Esophagus muscularis mucosa (tissue), 4 donors: ENCODE data around the gene CROCC2. TPM values are rescaled to one million over a fixed set of nuclear protein-coding genes. Genes with fewer than 3 reads are reported as not detected.
A peak's percentile ranks its signal among the peaks of the same experiment; 100 is the strongest.

ENCODE experiments used
- DNase-seq: peaks from one replicate; pipeline ENCODE4 v3.0.0-alpha.2; 2017; ENCODE audit errors: extremely low spot score
- H3K27ac ChIP-seq, 4 donors: fragments of 200-600 bp; sonication (generic); replicated peaks in 1 of 4; 1 replicate in 3 of 4; 2 replicates in 1 of 4; pipeline ENCODE4 v1.5.1; 2016 to 2019; ENCODE audit warnings: mild to moderate bottlenecking in 1 of 4
- H3K27me3 ChIP-seq, 4 donors: fragments of 200-600 bp; sonication (generic); one replicate each; pipeline versions ENCODE4 v1.5.1 to v1.6.0; 2016 to 2019
- H3K36me3 ChIP-seq, 4 donors: fragments of 200-600 bp; sonication (generic); one replicate each; pipeline ENCODE4 v1.5.1; 2016 to 2019
- H3K4me1 ChIP-seq, 4 donors: fragments of 200-600 bp; sonication (generic); one replicate each; pipeline ENCODE4 v1.5.1; 2016 to 2019
- H3K4me3 ChIP-seq, 4 donors: fragments of 200-600 bp; sonication (generic); 1 replicate in 2 of 4; 2 replicates in 2 of 4; pipeline ENCODE4 v1.5.1; 2016 to 2019; ENCODE audit warnings: mild to moderate bottlenecking in 4 of 4, moderate library complexity in 1 of 4
- H3K9me3 ChIP-seq, 4 donors: fragments of 200-600 bp; sonication (generic); 1 replicate in 3 of 4; 2 replicates in 1 of 4; pipeline ENCODE4 v1.5.1; 2016 to 2019
- EP300 ChIP-seq: sonication (generic); formaldehyde crosslinking; IDR thresholded peaks from one replicate; pipeline ENCODE4 v1.6.1; 2017; ENCODE audit warnings: antibody characterized with exemption
- POLR2A ChIP-seq: fragments of 450-650 bp; IDR thresholded peaks from one replicate; pipeline ENCODE4 v1.6.1; 2017; ENCODE audit warnings: antibody characterized with exemption, moderate library complexity, mild to moderate bottlenecking, low read depth
- POLR2AphosphoS5 ChIP-seq, 2 donors: sonication (generic); formaldehyde crosslinking; IDR thresholded peaks; one replicate each; pipeline ENCODE4 v1.6.1; 2017; ENCODE audit warnings: antibody characterized with exemption in 2 of 2
- WGBS: methylation state at CpG from one replicate; pipeline ENCODE4 v1.1.5; 2018; 5-methylcytosine and 5-hydroxymethylcytosine counted together
- intact Hi-C: fragments of 100-400 bp; cut with DNase I; formaldehyde crosslinking; loops from one replicate; pipeline ENCODE4 v1.15.1; 2023
- total RNA-seq, 4 donors: library from RNA; depleted of rRNA; stranded (reverse); fragments of >200 nt; gene quantifications; one replicate each; pipeline versions ENCODE4 v1.1.0 to v1.2.1, GENCODE V29; 2016
- TF ChIP-seq, protein P1 (sequence below), 3 experiments: fragments of 200-600 bp in 2 of 3; fragments of 450-650 bp in 1 of 3; sonication (generic) in 2 of 3; IDR thresholded peaks; one replicate each; pipeline ENCODE4 v1.5.1; 2017 to 2019; ENCODE audit warnings: antibody characterized with exemption in 3 of 3, mild to moderate bottlenecking in 2 of 3, moderate library complexity in 1 of 3

The CROCC2 gene
- total RNA-seq, 4 donors from 2014 or later, result not detected

DNA sequence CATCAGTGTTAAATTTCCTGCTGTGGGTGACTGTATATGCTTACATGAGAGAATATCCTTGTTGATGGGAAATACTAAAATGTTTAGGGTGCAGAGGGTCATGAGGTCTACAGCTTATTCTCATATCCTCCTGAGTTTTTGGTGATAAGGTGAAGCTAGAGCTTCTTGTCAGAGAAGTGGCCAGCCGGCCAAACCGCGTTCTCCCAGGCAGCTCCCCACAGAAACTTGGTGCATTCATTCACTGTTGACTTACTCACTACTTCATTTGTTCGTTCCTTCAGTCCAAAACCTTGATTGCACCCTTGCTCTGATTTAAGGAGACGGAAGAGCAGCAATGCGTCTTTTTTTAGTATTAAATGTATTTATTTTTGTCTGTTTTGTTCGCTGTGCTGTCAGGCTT lies 101.0 kb downstream of the CROCC2 start:
- over 99% methylated on average over 7 of the region's 7 CpGs for WGBS
- DNase-seq, result peak; percentile 34
- intact Hi-C loops, result no loop called here
- H3K4me1 ChIP-seq, result peaks cover 14 to 25% (median 19%) of the 10 kb centered on the region in 4 donors
- no peaks in the 10 kb centered on the region for H3K27me3 ChIP-seq
- no peak overlapping the region for H3K4me3 ChIP-seq
- peaks cover 0 to 23% (median 6%) of the 10 kb centered on the region in 4 donors for H3K36me3 ChIP-seq
- H3K9me3 ChIP-seq, result peaks cover 0 to 29% (median 27%) of the 10 kb centered on the region in 4 donors
- no peak overlapping the region for H3K27ac ChIP-seq
- no peak for TF ChIP-seq EP300
- TF ChIP-seq, protein P1, sequence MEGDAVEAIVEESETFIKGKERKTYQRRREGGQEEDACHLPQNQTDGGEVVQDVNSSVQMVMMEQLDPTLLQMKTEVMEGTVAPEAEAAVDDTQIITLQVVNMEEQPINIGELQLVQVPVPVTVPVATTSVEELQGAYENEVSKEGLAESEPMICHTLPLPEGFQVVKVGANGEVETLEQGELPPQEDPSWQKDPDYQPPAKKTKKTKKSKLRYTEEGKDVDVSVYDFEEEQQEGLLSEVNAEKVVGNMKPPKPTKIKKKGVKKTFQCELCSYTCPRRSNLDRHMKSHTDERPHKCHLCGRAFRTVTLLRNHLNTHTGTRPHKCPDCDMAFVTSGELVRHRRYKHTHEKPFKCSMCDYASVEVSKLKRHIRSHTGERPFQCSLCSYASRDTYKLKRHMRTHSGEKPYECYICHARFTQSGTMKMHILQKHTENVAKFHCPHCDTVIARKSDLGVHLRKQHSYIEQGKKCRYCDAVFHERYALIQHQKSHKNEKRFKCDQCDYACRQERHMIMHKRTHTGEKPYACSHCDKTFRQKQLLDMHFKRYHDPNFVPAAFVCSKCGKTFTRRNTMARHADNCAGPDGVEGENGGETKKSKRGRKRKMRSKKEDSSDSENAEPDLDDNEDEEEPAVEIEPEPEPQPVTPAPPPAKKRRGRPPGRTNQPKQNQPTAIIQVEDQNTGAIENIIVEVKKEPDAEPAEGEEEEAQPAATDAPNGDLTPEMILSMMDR (IDR thresholded peaks at IDR 0.05), result no peak
- TF ChIP-seq POLR2A, result no peak
- TF ChIP-seq POLR2AphosphoS5 (IDR thresholded peaks at IDR 0.05), result no peak

DNA sequence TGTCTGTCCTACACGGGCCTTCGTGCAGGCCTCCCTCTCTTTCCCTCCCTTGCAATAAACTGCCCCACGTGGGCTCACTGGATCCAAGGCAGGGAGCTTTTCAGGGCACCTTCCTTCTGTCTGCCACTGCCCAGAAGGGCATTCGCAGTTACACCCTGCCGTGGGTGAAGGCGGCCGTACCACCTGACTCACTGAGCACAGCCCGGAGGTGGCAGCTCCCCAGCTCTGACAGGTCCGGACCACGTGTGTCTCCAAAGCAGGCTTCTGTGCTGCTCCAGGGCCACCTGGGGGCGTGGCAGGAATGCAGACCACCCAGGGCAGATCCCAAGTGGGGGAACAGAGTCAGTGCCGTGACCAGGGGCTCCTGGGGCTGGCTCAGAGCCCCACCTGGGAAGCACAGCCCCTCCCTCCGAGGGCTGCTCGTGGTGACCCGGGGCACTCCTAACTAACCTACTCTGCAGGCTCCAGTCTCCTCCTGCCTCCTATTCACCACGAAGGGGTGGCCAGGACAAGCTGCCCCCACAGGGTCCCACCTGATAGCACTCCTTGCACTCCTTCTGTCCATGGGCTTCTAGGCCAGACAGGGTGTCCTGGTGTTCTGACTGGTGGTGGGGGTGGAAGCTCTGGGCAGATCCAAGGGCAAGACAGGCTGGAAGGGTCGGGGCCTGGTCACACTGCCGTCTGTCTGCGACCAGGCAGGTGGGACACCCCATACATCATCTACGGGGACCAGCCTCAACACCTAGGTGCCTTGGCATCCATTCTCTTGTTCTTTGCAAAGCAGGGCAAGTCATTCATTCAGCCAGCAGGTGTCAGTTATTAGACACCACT lies 102.0 kb downstream of the CROCC2 start:
- Histone ChIP-seq H3K36me3 (peaks cover 0 to 16% (median 5%) of the 10 kb centered on the region in 4 donors), H3K27ac (no peak overlapping the region), H3K27me3 (no peaks in the 10 kb centered on the region), H3K9me3 (peaks cover 0 to 27% (median 26%) of the 10 kb centered on the region in 4 donors), H3K4me3 (no peak overlapping the region), H3K4me1 (peaks cover 14 to 25% (median 19%) of the 10 kb centered on the region in 4 donors)
- TF ChIP-seq, protein P1 (IDR thresholded peaks at IDR 0.05), result no peak
- TF ChIP-seq POLR2A, result no peak
- no peak for TF ChIP-seq POLR2AphosphoS5 (IDR thresholded peaks at IDR 0.05)
- no peak for TF ChIP-seq EP300
- WGBS, result 82% methylated on average over 13 of the region's 20 CpGs
- DNase-seq, result peak; percentile 91
- intact Hi-C loops, result no loop called here

DNA sequence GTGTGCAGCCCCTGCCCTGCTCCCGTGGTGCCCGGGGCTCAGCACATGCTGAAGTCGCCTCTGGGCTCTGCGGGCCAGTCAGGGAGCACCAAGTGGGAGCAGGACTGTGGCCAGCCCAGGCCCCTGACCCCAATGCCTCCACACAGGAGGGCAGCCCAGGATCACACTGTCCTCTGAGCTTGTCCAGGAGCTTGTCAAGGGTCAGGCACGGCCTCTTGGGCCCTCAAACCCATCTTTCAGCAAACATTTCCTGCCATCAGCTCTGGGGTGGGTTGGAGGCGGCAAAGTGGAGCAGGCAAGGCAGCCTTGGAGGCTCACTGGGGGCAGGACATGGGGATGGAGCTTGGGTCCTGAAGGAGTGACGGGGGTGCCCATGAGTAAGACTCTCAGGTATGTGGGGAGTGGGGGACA lies 102.6 kb downstream of the CROCC2 start:
- H3K9me3 ChIP-seq, result peaks cover 0 to 21% (median 20%) of the 10 kb centered on the region in 4 donors
- 98% methylated on average over 4 of the region's 7 CpGs for WGBS
- no peak overlapping the region for H3K4me3 ChIP-seq
- no peak for TF ChIP-seq EP300
- no peak for TF ChIP-seq POLR2AphosphoS5 (IDR thresholded peaks at IDR 0.05)
- no peak for TF ChIP-seq POLR2A
- TF ChIP-seq, protein P1 (IDR thresholded peaks at IDR 0.05), result no peak
- DNase-seq, result peak; percentile 78
- H3K4me1 ChIP-seq, result peaks cover 14 to 25% (median 19%) of the 10 kb centered on the region in 4 donors
- intact Hi-C loops, result no loop called here
- H3K27me3 ChIP-seq, result no peaks in the 10 kb centered on the region
- H3K27ac ChIP-seq, result no peak overlapping the region
- peaks cover 0 to 10% (median under 1%) of the 10 kb centered on the region in 4 donors for H3K36me3 ChIP-seq

DNA sequence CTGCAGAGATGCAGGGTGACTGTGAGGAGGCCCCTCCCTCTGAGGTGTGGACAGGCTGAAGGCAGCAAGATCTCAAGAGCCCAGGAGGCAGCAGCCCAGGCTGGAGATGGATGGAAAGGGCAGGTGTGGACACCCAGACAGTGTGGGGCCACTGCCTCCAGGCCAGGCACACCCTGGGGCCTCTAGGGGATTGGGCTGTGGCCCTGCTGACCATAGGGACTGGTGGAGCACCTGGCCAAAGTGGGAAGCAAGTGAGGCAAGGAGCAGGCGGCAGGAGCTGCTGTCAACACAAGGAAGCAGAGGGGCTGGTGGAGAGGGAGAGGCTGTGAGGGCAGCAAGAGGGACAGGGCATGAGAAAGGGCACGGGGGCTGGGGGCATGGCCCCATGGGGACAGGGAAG lies 103.1 kb downstream of the CROCC2 start:
- Histone ChIP-seq H3K9me3 (peaks cover 0 to 16% (median 15%) of the 10 kb centered on the region in 4 donors), H3K27ac (peak overlapping the region in 3 of 4 donors; percentile 62 to 71 (median 68)), H3K4me3 (peak overlapping the region in 2 of 4 donors; percentile 46 to 52), H3K27me3 (no peaks in the 10 kb centered on the region), H3K36me3 (peaks cover 0 to 5% (median 0%) of the 10 kb centered on the region in 4 donors), H3K4me1 (peaks cover 14 to 25% (median 19%) of the 10 kb centered on the region in 4 donors)
- WGBS, result 61% methylated on average over 2 of the region's 2 CpGs
- no peak for DNase-seq
- TF ChIP-seq EP300, result no peak
- TF ChIP-seq, protein P1 (IDR thresholded peaks at IDR 0.05), result no peak
- no peak for TF ChIP-seq POLR2AphosphoS5 (IDR thresholded peaks at IDR 0.05)
- no peak for TF ChIP-seq POLR2A
- intact Hi-C loops, result no loop called here
